ENCODE measurements around the gene KLF11. TPM values are rescaled to one million over a fixed set of nuclear protein-coding genes. Genes with fewer than 3 reads are reported as not detected.

Gene KLF11
- polyA plus RNA-seq, 1 of the 3 experiments (the other 2 are of a cell fraction), result 9.5 TPM

- ChIA-PET CTCF (interaction anchor here (0.8 to 8.8 kb wide), 5 partner anchors 11 to 184 kb away, joined by 3 to 112 read pairs (median 4); no protein-coding TSS in a partner anchor), POLR2A (no interaction called here)
- H3K4me3 ChIP-seq (ENCODE audit: low read depth in 2 of 2, low read length in 1 of 2), result no peak overlapping the region
- DNase-seq, result no peak
- no peaks in the 10 kb centered on the region for H3K79me2 ChIP-seq (ENCODE audit: insufficient read depth)
- no peaks in the 10 kb centered on the region for H3F3A ChIP-seq (replicated peaks; ENCODE audit: insufficient read depth)
- no peaks in the 10 kb centered on the region for H3K9me3 ChIP-seq
- WGBS (ENCODE audit: low lambda C conversion rate), result 77% methylated on average over 6 of the region's 7 CpGs
- H3K9ac ChIP-seq, result no peak overlapping the region
- TF ChIP-seq TAF1 (IDR thresholded peaks at IDR 0.05; ENCODE audit: borderline replicate concordance, low read depth, low read length), result no peak
- TF ChIP-seq RCOR1 (IDR thresholded peaks at IDR 0.05; ENCODE audit: low read length), result no peak
- TF ChIP-seq CTCF (IDR thresholded peaks at IDR 0.05), result no peak
- TF ChIP-seq EZH2phosphoT487 (IDR thresholded peaks at IDR 0.05; ENCODE audit: borderline replicate concordance, low read depth), result no peak
- no peak for TF ChIP-seq NFIC (IDR thresholded peaks at IDR 0.05; ENCODE audit: borderline replicate concordance)
- no peak for TF ChIP-seq JUND (IDR thresholded peaks at IDR 0.05)
- no peak for TF ChIP-seq RFX5 (IDR thresholded peaks at IDR 0.05; ENCODE audit: low read length)
- no peak for TF ChIP-seq FOSL2 (IDR thresholded peaks at IDR 0.05; ENCODE audit: borderline replicate concordance, low read depth)
- TF ChIP-seq TCF12 (IDR thresholded peaks at IDR 0.05), result no peak
- no peak for TF ChIP-seq POLR2AphosphoS5 (IDR thresholded peaks at IDR 0.05; ENCODE audit: low read depth, low read length)
- TF ChIP-seq MXI1 (IDR thresholded peaks at IDR 0.05; ENCODE audit: low read depth, low read length), result no peak
- no peak for TF ChIP-seq GABPA (IDR thresholded peaks at IDR 0.05; ENCODE audit: low read depth)
- TF ChIP-seq FOXJ3 (CRISPR knock-in tag; IDR thresholded peaks at IDR 0.05), result no peak
- no peaks in the 10 kb centered on the region for H3K9me2 ChIP-seq
- H3K4me2 ChIP-seq, result no peak overlapping the region
- H4K20me1 ChIP-seq (ENCODE audit: insufficient read depth), result no peaks in the 10 kb centered on the region
- peaks cover 0 to 11% of the 10 kb centered on the region in 2 experiments for H3K36me3 ChIP-seq (replicated peaks in 1 of 2; ENCODE audit: control insufficient read depth in 1 of 2, insufficient read depth in 2 of 2, low read length in 1 of 2)
- no peaks in the 10 kb centered on the region for H3K27me3 ChIP-seq (ENCODE audit: insufficient read depth)
- H2AFZ ChIP-seq (ENCODE audit: low read depth), result no peak overlapping the region
- no peak overlapping the region for H3K27ac ChIP-seq (ENCODE audit: low read depth in 2 of 2, low read length in 1 of 2)
- H3K4me1 ChIP-seq (ENCODE audit: control insufficient read depth in 1 of 2, insufficient read depth in 2 of 2, low read depth in 1 of 2, low read length in 1 of 2), result peaks cover 0 to 39% of the 10 kb centered on the region in 2 experiments; a peak in 2 of 4 replicates
These were observed 45.4 kb upstream of the KLF11 start for GRCh38 chr2:9997936-9998335.

GRCh38 chr2:9998916-9999654 lies 44.3 kb upstream of the KLF11 start:
- Histone ChIP-seq H3K9me2 (no peaks in the 10 kb centered on the region), H3K4me3 (ENCODE audit: low read depth in 2 of 2, low read length in 1 of 2) (no peak overlapping the region), H3K27ac (ENCODE audit: low read depth in 2 of 2, low read length in 1 of 2) (no peak overlapping the region), H4K20me1 (ENCODE audit: insufficient read depth) (no peaks in the 10 kb centered on the region), H3K9me3 (no peaks in the 10 kb centered on the region), H2AFZ (ENCODE audit: low read depth) (no peak overlapping the region), H3K36me3 (replicated peaks in 1 of 2; ENCODE audit: control insufficient read depth in 1 of 2, insufficient read depth in 2 of 2, low read length in 1 of 2) (peaks cover 0 to 11% of the 10 kb centered on the region in 2 experiments), H3K4me2 (no peak overlapping the region), H3K27me3 (ENCODE audit: insufficient read depth) (no peaks in the 10 kb centered on the region), H3K9ac (no peak overlapping the region), H3K79me2 (ENCODE audit: insufficient read depth) (no peaks in the 10 kb centered on the region), H3K4me1 (ENCODE audit: control insufficient read depth in 1 of 2, insufficient read depth in 2 of 2, low read depth in 1 of 2, low read length in 1 of 2) (peaks cover 0 to 41% of the 10 kb centered on the region in 2 experiments; a peak in 2 of 4 replicates), H3F3A (replicated peaks; ENCODE audit: insufficient read depth) (no peaks in the 10 kb centered on the region)
- POLR2A ChIA-PET, result no interaction called here
- 92% methylated on average over 20 of the region's 20 CpGs for WGBS (ENCODE audit: low lambda C conversion rate)
- CTCF ChIA-PET, result interaction anchor here (3.0 kb wide), 1 partner anchor 15 kb away, joined by 28 read pairs; no protein-coding TSS in a partner anchor
- DNase-seq, result no peak
- TF ChIP-seq GATA2 (CRISPR knock-in tag; IDR thresholded peaks at IDR 0.05) (no peak), USF1 (IDR thresholded peaks at IDR 0.05; ENCODE audit: borderline replicate concordance, low read depth) (no peak), MXI1 (IDR thresholded peaks at IDR 0.05; ENCODE audit: low read depth, low read length) (no peak), RXRA (IDR thresholded peaks at IDR 0.05; ENCODE audit: borderline replicate concordance, low read depth) (no peak), SIN3A (IDR thresholded peaks at IDR 0.05; ENCODE audit: borderline replicate concordance, low read depth, low read length) (no peak), PBX3 (IDR thresholded peaks at IDR 0.05) (no peak), RCOR1 (IDR thresholded peaks at IDR 0.05; ENCODE audit: low read length) (no peak), SMC3 (IDR thresholded peaks at IDR 0.05; ENCODE audit: low read depth, low read length) (no peak), MAX (IDR thresholded peaks at IDR 0.05; ENCODE audit: low read depth) (no peak), NRF1 (IDR thresholded peaks at IDR 0.05; ENCODE audit: low read depth, low read length) (no peak), NFIC (IDR thresholded peaks at IDR 0.05; ENCODE audit: borderline replicate concordance) (no peak), IRF3 (IDR thresholded peaks at IDR 0.05; ENCODE audit: low read depth, low read length) (no peak), RAD21 (IDR thresholded peaks at IDR 0.05; ENCODE audit: low read length) (no peak), EP300 (IDR thresholded peaks at IDR 0.05; ENCODE audit: borderline replicate concordance in 1 of 2, low read depth in 1 of 2, low read length in 1 of 2) (no peak), JUND (IDR thresholded peaks at IDR 0.05) (no peak)
